Lower leg skin (tissue), 3 donors: Measurements from ENCODE around the gene TBL3.

Experiments used
- CTCF ChIP-seq, 3 donors: fragments of 450-650 bp; IDR thresholded peaks; one replicate each; pipeline ENCODE4 v1.5.1; 2016; ENCODE audit warnings: antibody characterized with exemption in 3 of 3, mild to moderate bottlenecking in 3 of 3, moderate library complexity in 2 of 3
- POLR2A ChIP-seq, 2 donors: fragments of 450-650 bp; IDR thresholded peaks; one replicate each; pipeline ENCODE4 v1.6.1; 2016 to 2017; ENCODE audit warnings: antibody characterized with exemption in 2 of 2, mild to moderate bottlenecking in 1 of 2, moderate library complexity in 1 of 2

- TF ChIP-seq CTCF (IDR thresholded peaks at IDR 0.05) (no peak), POLR2A (IDR thresholded peaks at IDR 0.05) (no peak)
These were observed 33.8 kb downstream of the TBL3 start for GRCh38 chr16:2005646-2006045.
